GM21515 (cell line): ENCODE data around the gene MUC4.
"Not testable (repeated sequence)": the region's sequence is repeated elsewhere in the genome, so short reads cannot be mapped to it uniquely, and the experiment has no call there.

Source experiments
- ATAC-seq: cut with Tn5 transposase; IDR thresholded peaks from one replicate; pipeline ENCODE4 v1.9.1; 2021; ENCODE audit not compliant: unreplicated experiment

The MUC4 gene

DNA sequence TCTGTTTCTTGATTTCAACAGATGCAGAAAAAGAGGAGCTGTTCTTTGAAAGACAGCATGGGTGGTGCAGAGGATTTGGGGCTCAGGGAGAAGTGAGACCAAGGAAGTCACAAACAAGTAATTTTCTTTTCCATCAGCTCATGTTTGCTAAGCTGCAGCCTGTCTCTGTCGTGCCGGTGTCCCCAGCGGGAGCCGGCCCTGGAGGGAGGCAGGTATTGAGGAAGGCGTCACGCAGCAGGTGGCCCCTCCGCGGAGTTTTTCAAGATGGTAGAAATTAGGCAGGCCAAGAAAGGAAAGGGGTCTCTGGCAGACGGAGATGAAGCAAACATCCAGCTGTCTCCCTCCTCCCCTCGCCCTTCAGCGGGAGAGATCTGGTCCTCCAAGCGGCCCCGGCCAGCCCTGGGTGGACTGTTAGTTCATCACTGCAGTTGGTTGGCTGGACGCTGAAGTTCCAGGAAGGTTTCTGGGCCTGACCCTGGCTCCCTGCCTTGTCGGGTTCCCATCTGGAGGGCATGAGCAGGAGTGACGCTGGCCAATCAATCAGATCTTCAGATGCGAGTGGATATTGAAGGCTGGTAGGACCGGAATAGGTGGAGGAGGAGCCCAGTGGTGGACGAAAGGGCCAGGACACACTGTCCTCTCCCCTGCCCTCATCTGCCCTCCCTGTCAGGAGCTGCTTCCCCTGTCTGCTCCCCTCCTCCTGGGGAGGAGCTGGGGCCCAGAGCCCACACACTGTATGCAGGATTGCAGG is 27.7 kb upstream of the MUC4 start:
- ATAC-seq, result peak; percentile 19

DNA sequence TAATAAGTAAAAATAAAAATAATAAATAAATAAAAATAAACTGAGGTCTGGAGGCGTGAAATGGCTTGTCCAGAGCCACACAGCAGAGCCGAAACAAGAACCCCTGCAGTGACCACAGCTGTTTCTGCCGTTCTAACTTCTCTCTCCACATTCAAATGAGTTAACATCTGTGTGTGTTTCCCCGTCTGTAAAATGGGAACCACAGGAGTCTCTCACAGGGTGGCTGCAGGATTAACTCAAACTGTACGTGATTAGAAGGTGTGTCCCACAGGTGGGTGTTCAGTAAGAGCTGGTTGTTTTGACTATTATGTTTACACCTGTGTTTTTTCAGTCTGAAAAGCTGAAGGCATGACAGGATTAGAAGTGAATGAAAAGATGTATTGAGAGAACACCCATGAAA is 27.0 kb upstream of the MUC4 start:
- ATAC-seq, result peak; percentile 70

DNA sequence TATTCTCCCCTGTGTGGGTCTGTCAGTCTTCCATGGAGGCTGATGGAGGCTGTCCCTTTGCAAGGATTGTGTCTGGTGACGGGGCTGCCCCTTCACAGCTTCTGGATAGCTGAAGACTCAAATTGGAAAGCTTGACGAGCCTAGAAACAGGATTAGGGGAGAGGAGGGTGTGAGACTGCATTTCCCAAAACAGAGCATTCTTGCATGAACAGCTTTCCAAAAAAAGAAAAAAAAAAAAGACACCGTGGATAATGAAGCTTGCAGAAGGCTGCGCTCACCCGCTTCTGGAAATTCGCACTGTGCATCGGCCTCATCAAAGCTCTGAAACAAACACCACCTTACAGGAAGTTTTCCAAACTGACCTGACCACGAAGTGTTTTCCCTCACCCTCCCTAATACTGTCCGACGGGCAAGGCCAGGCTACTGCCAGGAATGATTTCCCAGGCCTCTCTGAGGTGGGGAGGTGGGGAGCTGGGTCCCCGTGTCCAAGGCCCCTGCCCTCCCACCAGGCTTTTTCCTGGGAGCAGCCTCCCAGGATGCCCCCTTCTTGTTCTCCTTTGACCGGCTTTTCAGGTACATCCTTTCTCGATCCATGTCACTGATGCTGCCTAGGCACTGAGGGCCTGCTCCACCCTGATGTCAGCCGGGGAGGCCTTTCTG is 24.9 kb upstream of the MUC4 start:
- ATAC-seq, result no peak

DNA sequence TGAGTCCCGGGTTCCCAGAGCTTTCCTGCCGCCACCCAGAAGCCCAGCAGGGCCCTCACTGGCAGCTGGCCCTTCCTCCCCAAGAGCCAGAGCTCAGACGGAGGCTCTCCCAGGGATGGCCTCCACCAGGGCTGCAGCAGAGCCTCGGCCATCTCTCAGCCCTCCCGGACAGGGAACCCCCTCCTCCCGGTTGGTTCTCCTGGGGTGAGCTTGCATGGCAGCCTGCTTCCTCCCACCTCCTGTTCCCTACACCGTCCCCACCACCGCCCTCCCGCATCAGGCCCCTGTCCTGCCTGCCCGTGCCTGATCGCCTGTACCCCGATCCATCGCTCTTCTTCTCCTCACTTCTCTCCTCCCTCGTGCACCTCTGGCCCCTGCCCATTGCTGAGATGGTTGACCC is 24.1 kb upstream of the MUC4 start:
- no peak for ATAC-seq

DNA sequence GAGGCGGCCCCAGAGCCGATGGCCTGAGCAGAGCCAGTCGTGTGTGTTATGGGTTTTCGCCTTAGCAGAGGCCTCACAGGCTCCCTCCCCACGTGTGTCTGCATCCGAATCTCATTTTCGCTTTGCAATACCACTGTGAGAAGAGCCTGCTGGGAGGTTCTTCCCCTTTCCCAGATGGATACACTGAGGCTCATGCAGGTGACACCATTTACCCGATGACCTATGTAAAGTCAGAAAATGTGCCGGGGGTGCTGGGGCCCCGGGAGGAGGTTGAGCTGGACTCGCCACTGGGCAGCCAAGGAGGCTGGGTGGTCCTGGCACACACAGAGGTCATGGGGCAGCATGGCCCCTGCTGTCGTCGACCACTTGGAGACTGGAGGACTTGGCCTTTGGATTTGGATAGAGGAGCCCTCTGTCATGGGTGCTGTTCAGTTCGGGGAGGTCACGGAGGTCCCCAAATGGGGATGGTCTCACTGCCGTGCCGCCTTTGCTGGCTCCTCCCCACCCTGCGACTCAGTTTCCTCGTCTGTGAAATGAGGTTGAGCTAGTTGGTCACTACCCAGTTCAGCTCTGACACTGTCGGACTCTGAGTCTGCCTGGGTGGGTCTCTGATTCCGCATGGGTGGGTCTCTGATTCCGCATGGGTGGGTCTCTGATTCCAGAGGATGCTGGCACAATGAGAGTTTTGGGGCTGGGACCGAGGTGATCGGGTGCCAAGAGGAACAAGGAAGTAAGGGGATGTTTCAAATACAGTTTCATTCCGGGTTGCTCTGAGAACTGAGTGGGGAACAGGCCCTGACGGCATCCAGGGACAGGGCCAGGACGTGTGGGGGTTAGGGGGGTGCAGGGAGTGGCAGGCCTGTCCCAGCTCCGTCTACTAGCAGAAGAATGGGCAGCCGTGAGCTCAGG is 23.2 kb upstream of the MUC4 start:
- ATAC-seq, result no peak

DNA sequence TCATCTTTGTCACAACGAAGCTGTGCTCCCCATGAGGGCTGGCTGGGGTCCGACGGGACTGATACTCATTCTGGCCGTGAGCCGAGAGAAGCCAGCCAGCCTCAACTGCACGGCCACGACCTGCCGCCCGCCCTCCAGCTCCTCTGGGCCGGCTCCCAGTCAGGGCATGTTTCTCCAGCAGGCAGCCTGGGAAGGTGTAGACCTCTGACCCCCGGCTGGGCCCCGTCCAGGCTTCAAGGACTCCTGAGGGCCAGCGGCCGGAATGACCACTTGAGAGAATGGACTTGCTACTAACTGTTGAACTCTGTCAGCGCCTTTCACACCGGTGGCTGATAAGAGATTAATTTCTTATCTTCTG is 18.1 kb upstream of the MUC4 start:
- no peak for ATAC-seq

DNA sequence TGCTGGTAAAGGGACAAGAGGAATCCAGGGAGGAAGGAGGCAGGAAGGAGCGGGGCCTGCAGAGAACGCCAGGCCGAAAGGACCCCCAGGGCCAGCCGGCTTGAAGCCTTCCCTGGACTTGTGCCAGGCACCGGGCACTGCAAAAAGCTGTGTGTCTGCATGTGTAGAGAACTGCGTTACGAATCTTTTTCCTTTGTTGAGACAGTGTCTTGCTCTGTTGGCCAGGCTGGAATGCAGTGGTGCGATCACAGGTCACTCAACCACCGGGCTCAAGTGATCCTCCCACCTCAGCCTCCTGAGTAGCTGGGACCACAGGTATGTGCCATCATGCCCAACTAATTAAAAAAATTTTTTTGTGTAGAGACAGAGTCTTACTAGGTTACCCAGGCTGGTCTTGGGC is 17.0 kb upstream of the MUC4 start:
- no peak for ATAC-seq

DNA sequence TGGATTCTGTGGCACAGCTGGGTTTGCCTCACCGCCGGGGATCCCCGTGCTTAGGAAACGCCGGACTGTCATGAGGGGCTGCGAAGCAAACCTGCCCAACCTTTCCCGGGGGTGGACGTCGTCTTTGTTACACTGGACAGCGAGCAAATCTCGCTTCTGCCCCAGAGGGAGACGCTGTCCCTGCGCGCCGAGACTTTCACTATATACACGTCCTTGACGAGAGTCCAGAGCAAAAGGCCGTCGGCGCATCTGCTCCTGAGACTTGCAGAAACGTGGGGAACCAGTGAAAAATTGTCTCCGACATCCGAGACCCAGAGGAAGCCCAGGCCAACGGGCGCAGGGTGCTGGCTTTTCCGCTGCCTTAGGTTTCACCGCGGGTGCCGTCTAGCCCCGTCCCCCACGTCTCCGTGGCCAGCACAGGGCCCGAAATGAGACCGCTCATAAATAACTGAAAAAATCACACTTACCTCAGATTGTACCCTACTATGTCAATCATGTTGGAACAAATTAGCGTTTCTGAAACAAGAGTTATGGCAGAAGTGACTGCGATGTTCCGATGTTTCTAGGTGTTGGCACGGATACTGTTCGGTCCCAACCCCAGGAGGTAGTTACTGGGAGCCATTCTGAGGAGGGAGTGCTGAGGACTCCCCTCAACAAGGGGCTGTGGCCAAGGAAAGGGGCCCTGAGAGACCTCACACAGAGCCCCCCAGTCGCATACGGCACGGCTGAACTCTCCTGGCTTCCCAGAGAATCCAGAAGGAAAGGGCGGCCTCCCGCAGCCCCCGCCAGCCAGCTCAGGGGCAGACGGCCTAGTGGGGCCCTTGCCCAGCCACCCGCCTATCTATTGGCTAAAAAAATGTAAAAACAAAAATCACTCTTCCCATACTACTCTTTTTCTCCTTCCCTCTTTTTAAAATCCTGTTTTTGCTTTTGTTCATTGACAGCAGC is 14.4 kb upstream of the MUC4 start:
- ATAC-seq, result no peak

DNA sequence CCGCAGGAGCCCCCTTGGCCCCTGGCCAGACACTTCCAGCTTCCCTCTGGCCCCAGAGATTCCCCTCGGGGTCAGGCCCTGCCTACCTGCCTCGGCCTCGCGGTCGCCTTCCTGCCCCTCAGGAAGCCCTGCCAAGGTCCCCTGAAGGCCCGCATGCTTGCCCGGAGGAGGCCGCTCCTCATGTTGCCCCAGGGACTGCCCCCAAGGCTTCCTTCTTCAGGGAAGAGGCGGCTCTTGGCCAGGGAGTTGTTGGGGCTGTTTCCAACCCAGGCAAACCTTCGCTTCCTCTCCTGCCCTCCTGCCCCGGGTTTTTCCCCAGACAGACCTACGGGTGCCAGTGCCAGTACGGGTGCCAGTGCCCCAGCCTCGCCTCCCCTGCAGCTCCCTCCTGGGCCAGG is 13.5 kb upstream of the MUC4 start:
- no peak for ATAC-seq

DNA sequence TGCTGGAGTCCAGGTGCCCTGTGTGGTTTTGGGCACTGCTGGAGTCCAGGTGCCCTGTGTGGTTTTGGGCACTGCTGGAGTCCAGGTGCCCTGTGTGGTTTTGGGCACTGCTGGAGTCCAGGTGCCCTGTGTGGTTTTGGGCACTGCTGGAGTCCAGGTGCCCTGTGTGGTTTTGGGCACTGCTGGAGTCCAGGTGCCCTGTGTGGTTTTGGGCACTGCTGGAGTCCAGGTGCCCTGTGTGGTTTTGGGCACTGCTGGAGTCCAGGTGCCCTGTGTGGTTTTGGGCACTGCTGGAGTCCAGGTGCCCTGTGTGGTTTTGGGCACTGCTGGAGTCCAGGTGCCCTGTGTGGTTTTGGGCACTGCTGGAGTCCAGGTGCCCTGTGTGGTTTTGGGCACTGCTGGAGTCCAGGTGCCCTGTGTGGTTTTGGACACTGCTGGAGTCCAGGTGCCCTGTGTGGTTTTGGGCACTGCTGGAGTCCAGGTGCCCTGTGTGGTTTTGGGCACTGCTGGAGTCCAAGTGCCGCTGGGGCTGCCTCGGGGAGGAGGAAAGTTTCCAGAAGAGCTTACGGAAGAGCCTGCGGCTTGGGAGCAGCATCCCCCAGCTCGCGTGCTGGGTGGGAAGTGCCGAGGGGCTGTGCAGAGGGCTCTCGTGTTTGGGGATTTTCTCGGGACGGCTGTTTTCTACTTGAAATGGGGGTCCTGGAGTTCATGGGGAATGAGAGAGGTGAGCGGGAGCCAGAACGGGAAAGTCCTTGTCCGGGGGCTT is 12.9 kb upstream of the MUC4 start:
- not testable (repeated sequence) for ATAC-seq

DNA sequence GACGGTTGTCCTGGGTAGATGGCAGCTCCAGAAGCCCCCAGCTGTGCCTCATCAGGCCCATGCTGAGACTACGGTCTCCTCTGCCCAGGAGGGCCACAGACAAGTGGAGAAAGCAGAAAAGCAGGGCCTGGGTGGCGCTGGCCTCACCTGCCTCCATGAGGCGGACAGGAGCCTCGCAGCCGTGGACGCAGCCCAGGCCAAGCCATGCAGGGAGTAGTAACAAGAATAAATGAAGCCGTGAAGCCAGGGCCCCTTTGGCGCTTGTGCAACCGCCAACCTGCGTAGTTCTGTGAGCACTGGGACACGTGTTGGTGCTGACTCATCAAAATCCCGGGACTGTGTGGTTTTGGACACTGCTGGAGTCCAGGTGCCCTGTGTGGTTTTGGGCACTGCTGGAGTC is 12.3 kb upstream of the MUC4 start:
- no peak for ATAC-seq

DNA sequence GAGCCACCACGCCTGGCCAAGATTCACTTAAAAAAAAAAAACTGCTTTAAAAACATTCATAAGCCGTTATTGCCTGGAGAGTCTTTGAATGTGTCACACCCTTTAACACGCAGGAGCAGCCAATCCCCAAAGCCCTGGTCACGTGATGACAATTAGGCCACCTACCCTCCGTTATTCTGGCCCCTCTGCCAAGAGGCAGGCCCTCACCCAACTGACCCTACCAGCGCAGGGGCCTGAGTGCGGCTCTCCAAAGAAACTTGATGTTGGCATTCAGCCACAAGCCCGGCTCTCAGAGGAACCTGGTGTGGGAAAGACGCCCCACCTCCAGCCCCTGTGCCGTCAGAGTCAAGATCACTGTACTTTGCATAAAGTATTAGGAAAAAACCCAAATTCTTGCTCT is 11.6 kb upstream of the MUC4 start:
- ATAC-seq, result no peak

DNA sequence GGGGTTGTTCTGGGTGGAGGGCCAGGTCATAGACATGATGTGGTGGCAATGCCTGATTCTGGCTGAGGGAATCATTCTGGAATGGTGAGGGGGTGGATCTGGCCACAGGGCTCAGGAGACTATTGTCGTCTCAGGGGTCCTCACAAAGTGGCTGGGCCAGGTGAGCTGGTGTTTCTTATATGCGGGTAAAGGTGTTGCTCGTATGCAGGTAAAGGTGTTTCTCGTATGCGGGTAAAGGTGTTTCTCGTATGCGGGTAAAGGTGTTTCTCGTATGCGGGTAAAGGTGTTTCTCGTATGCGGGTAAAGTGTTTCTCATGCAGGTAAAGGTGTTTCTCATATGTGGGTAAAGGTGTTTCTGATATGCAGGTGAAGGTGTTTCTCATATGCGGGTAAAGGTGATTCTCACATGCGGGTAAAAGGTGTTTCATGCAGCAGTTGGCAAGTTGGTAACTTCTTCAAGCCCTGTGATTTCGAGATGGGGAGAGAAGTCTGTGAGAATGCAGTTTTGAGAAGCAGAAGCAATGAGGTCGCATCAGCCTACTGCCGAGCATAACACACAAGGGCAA is 10.5 kb upstream of the MUC4 start:
- ATAC-seq, result no peak

DNA sequence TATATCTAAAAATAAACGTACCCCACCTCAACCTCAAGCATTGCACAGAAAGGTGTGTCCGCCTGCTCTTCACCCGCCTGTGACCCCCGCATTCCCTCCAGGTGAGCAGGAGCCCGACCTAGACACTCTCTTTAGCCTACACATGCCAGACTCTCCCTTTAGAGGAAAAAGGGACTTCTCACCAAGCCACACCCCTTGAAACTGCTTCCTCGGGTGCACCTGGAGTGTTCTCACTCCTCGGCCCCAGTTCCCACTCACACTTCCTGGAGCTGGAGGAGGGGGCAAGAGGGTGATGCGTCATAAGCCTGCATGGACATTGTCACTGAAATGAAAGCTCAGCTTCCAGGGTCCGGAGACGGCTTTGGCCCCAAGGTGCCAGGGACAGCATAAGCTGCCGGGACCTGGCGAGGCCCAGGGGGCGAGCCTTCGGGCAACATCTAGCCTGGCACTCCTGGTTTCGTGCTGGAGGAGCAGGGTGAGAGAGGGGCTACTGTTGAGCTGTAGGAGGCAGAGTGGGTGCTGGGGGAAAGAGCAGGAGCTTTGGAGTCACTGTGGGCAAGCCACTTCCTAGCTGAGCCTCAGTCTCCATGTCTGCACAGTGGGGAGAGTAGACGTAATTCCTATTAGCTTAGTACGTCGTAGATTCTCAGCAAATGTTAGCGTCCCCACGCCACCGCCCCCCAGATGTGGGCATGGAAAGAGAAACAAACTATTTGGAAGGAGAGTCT is 9.8 kb upstream of the MUC4 start:
- no peak for ATAC-seq

DNA sequence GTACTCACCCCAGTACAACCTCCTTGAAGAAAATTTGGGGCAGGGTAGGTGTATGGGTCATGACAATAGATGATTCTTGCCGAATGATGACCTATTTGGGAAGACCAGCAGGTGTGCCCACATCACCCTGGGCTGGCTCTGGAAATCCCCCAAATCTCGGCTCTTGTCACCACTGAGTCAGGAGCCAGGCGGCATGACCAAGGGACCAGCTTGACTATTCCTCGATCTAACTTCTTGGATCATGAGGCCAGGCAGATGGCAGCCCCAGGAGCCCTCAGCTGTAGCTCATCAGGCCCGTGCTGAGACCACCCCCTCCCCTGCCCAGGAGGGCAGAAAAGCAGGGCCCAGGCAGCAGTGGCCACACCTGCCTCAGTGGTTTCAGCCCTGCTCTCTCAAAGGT is 9.2 kb upstream of the MUC4 start:
- ATAC-seq, result no peak

DNA sequence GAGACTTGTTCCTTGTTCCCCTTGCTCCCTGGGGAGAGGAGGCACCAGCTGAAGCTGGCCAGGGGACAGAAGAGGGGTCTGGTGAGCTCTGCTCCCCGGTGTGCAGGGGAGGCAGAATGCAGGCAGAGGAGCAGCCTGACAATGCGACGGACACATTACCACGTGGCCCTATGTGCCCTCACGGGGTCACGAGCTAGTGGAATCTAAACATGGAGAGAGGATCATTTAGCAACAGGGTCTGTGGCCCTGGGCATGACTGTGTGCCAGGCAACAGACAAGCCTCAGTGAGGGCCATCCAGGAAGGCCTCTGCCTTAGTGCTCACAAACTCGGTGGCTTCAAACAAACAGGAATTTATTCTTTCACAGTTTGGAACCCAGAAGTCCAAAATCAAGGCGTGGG is 8.5 kb upstream of the MUC4 start:
- ATAC-seq, result no peak

DNA sequence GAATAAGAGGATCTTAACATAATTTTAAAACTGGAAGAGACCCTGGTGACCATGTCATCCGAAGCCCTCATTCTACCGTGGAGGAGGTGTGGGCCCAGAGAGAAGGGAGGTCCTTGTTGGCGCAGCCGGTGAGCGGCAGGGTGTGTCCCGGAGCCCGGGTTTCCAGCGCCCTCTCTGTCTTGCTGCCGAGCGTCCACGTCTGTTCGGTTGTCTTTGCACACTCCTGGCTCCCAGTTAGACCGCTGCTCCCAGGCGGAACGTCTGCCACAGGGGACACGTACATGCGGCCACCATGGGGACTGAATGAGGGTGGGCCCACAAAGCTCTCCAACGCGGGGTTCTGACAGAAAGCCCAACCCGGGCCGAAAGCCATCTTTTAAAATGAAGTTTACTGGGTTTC is 6.6 kb upstream of the MUC4 start:
- no peak for ATAC-seq

DNA sequence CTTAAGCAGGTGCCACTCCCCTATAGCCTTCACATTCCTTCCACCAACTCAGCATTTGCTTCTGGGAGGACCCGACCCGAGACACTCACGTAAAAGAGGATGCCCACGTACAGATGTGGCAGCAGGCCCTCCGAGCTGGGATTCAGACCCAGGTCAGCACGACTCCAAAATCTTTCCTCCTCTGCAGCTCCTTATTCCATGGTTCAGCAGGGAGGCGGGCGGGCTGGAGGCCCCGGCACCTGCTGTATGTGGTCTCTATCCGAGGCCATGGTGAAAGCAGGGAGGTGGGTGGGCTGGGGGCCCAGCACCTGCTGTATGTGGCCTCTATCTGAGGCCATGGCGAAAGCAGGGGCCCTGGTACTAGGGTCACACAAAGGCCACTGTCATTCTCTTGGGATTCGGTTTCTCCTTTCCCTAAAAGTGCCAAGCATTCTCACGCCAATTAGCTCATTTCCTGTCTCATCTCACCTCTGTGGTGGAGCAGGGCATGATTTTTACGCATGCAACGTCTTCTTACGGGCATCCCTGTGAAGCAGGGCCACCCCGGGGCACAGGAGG is 5.9 kb upstream of the MUC4 start:
- ATAC-seq, result no peak
